Measurements from ENCODE around the gene FREM1. TPM values are rescaled to one million over a fixed set of nuclear protein-coding genes. Genes with fewer than 3 reads are reported as not detected.

FREM1 gene
- total and polyA plus RNA-seq, 10 of the 15 experiments (the other 5 are each of a cell fraction or from before 2014, with no cell fraction given), result 0.01 to 0.16 (median 0.08) TPM; not detected in 7

- TF ChIP-seq NKRF (conservative IDR thresholded peaks at IDR 0.05) (no peak), WRNIP1 (IDR thresholded peaks at IDR 0.05; ENCODE audit: borderline replicate concordance, low read depth, low read length) (no peak), MEF2A (IDR thresholded peaks at IDR 0.05; ENCODE audit: insufficient read depth, low read depth, low read length) (no peak), MLLT1 (IDR thresholded peaks at IDR 0.05) (no peak), RELA (IDR thresholded peaks at IDR 0.05; ENCODE audit: borderline replicate concordance, partially characterized antibody) (no peak), E2F4 (IDR thresholded peaks at IDR 0.05; ENCODE audit: low read depth, low read length) (no peak)
These were observed 1.7 kb downstream of the FREM1 start (continued) for GRCh38 chr9:14908295-14909180.
